Motor neuron (in vitro differentiated cells): ENCODE data around the gene PLCD1. TPM values are rescaled to one million over a fixed set of nuclear protein-coding genes. Genes with fewer than 3 reads are reported as not detected.
"Not testable (repeated sequence)": the region's sequence is repeated elsewhere in the genome, so short reads cannot be mapped to it uniquely, and the experiment has no call there.

Experiments used
- ATAC-seq, 8 experiments: fragments of 200-7000 bp; cut with Tn5 transposase; replicated peaks in 6 of 8; 2 replicates each; pipeline ENCODE4 v1.8.0; 2021; ENCODE audit warnings: mild to moderate bottlenecking in 8 of 8, moderate library complexity in 8 of 8
- H3K27ac ChIP-seq, 2 donors: fragments of 250-450 bp; sonication (Bioruptor Pico); 2 replicates each; pipeline ENCODE4 v1.9.0; 2021; ENCODE audit warnings: antibody characterized with exemption in 2 of 2, mild to moderate bottlenecking in 2 of 2, moderate library complexity in 1 of 2
- H3K4me1 ChIP-seq, 2 donors: fragments of 250-450 bp; sonication (Bioruptor Pico); replicated peaks in 1 of 2; 2 replicates each; pipeline ENCODE4 v1.6.1; 2021; ENCODE audit warnings: antibody characterized with exemption in 2 of 2, mild to moderate bottlenecking in 2 of 2, moderate library complexity in 1 of 2
- H3K4me3 ChIP-seq, 5 donors: fragments of 250-450 bp; sonication (Bioruptor Pico); 2 replicates each; pipeline ENCODE4 v1.9.0; 2021; ENCODE audit warnings: antibody characterized with exemption in 5 of 5, mild to moderate bottlenecking in 5 of 5, moderate library complexity in 4 of 5
- WGBS, 10 experiments: fragments of 450-650 bp; shearing (Covaris generic); methylation state at CpG; one replicate each; pipeline ENCODE4 v1.0.0; 2022; 5-methylcytosine and 5-hydroxymethylcytosine counted together
- in situ Hi-C, 9 experiments: fragments of 400-800 bp; cut with MboI; loops; one replicate each; pipeline ENCODE4 v1.15.0; 2021; ENCODE audit warnings: low sequenced_read_pairs in 9 of 9, low pct_unique_long_range_greater_than_20kb in 2 of 9; ENCODE audit not compliant: unreplicated experiment in 9 of 9
- total RNA-seq, 8 experiments: library from RNA; unstranded; fragments of 300-600 nt; gene quantifications; 2 replicates each; pipeline versions ENCODE4 v1.2.3 to v1.2.4, GENCODE V29; 2022

PLCD1 gene
- total RNA-seq, 8 experiments from 2014 or later: 8.8 to 61.8 (median 31.0) TPM

DNA sequence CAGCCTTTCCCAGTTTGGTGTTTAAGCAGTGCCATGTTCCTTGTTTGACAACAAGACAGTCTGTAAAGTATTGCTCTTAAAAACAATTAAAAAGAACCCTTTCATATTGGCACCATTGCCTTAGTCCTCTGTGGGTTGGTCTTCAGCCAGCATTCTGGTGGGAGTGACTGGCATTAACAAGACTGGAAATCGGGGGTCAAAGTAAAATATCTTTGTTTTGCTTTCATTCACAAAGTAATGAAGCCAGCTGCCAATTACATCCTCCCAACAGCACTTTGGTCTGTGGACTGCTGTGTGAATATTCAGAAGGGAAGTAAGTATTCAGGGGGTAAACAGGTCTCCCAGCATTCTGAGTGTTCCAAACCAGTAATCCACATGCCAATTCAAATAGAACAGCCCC is 47.1 kb downstream of the PLCD1 start:
- H3K27ac ChIP-seq: no peak overlapping the region
- no peaks in the 10 kb centered on the region for H3K4me1 ChIP-seq
- 30 to 89% (median 75%) methylated on average over 1 of the region's 1 CpG; no CpG with 5 or more reads in 7 of the 10 experiments for WGBS, 10 experiments
- H3K4me3 ChIP-seq: no peak overlapping the region
- ATAC-seq: no peak
- in situ Hi-C loops: no loop called here

DNA sequence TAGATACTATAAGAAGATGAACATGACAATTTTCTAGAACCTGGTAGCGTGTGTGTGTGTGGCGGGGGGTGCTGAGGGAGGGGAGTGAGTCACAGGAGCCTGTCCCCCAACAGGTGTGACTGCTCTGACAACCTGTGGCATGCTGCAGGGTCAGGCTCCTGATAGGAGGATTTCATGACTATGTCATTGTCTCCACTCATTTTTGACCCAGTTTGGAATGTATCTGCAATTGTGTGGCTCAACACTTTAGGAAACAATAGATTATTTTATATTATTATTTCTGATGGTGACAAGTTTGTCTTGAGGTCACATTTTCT is 48.1 kb downstream of the PLCD1 start:
- 94 to 100% (median 100%) methylated on average over 2 of the region's 2 CpGs; no CpG with 5 or more reads in 7 of the 10 experiments for WGBS, 10 experiments
- H3K27ac ChIP-seq: no peak overlapping the region

DNA sequence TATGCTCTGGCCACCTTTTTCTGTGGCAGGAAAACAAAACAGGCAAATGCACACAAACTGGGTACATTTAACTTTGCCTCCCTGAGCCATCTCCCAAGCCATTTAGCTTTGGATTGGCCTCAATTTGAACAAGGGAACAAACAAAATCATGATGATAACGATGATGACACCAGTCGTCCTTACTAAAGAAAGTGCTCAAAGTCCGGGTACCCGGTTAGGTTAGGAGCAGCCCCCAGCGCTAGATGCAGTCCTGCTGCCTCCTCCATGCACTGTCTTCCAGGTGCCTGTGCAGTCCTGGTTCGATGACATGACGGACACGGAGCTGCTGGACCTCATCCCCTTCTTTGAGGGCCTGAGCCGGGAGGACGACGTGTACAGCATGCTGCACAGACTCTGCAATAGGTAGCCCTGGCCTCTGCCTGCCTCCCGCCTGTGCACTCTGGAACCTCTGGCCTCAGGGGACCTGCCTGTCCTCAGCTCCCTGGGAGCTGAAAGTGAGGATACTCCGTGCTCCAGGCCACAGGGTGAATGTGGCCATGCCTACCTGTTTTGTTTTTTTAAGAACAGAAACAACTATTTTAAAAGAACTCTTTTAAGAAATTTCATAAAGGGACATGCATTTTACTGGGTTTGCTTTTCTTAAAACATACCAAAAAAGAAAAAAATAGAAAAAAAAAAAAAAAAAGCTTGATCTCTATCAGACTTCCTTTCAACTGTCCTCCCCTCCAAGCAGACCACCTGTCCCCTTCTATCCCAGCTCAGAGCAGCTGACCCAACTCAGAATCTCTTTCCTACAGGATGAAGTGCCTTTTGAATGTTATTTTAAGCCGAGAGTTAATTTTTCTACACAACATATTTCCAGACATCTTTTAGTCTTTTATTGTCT is 48.7 kb downstream of the PLCD1 start:
- no peak for ATAC-seq
- Histone ChIP-seq H3K27ac (no peak overlapping the region), H3K4me3 (no peak overlapping the region), H3K4me1 (no peaks in the 10 kb centered on the region)
- WGBS, 10 experiments: 79 to 100% (median 89%) methylated on average over 2 to 7 of the region's 14 CpGs; no CpG with 5 or more reads in 2 of the 10 experiments
- in situ Hi-C loops: no loop called here

More for the DNA sequence above, 48.1 kb downstream of the PLCD1 start:
- Histone ChIP-seq H3K4me1 (no peaks in the 10 kb centered on the region), H3K4me3 (no peak overlapping the region)
- ATAC-seq: no peak
- in situ Hi-C loops: no loop called here

DNA sequence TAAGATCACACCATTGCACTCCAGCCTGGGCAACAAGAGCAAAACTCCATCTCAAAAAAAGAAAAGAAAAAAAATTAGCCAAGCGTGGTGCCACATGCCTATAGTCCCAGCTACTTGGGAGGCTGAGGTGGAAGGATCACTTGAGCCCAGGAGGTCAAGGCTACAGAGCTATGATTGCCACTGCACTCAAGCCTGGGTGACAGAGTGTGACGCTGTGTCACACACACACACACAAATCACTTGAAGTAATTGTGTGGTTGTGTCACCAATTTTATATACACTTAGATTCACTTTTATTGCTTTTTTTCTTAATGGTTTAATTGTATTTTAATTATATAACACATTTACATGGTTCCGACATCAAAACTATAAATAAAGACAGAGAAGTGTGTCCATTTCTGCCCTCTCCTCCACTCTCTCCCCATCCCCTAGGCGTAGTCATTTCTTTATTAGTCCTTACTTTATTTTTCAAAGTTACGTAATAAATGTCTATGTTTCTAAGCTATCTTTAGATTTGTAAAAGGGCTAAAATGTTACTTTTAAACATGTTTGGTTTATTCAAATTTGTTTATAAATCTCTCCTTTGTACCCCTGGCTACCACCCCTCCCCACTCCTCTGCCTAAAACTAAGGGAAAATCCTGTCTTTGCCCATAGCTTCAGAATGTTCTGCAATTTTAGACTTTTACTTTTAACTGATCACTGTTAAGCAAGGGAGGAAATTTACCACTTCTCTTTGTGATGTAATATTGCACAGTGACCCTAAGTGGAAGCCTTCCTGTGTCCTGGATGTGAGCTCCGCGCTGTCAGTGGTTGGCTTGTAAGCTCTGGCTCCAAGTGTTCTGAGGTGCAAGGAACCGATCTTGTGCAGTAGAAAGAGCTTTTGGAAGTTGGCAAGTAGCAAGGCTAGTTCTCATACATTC is 49.6 kb downstream of the PLCD1 start:
- ATAC-seq: no peak
- in situ Hi-C loops: loop anchor here in 2 of 9 experiments (10.0 kb wide), 1 partner anchor 125 kb away; no protein-coding TSS in a partner anchor
- Histone ChIP-seq H3K4me3 (no peak overlapping the region), H3K4me1 (no peaks in the 10 kb centered on the region), H3K27ac (no peak overlapping the region)
- 84 to 100% (median 96%) methylated on average over 2 to 7 of the region's 8 CpGs for whole genome bisulfite sequencing, 10 experiments

DNA sequence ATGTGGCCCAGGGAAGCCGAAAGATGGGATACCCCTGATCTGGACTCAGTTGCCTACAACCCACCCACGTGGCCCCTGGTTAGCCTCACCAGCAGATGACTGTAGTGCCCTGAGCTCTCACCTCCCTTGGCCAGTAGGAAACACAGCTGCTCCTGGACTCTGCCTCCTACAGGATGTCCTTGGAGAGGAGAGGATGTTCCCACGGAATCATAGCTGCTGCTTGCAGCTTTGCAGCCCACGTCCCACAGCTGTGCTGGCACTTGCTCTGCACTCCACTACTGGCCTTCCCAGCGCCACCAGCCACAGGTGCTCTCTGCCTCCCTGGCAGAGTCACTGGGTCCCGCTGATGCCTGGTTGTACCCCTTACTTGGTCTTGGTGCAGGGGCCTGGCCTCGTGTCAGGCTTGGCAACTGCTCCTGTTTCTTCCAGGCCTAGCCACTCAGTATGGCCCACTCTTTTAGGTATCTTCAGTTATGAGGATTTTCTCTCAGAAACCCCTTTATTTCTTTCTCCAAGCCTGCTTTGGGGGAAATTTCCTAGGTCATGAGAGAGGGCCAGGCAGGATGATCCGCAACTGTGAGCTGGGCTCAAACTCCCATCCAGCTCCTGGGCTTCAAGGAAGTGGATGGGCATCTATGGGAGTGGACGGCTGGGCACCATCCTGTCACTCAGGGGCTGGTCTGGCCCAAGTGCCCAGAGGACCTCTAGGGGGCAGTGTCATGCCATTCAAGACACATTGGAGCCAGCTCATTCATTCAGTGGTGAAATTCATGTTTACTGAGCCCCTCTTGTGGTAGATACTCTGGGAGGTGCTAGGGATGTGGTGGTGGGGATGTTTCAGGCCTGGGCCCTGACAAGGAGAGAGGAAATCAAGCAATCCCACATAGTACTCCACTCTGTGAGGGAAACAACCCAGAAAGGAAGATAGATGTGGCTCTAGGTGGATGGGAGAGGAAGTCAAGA is 55.0 kb downstream of the PLCD1 start:
- ATAC-seq: peak; percentile 62 to 96 (median 86)
- in situ Hi-C loops: loop anchor here in 2 of 9 experiments (10.0 kb wide), 1 partner anchor 120 kb away; no protein-coding TSS in a partner anchor
- Histone ChIP-seq H3K4me3 (no peak overlapping the region), H3K4me1 (no peaks in the 10 kb centered on the region), H3K27ac (no peak overlapping the region)
- 80 to 100% (median 92%) methylated on average over 1 to 7 of the region's 9 CpGs; no CpG with 5 or more reads in 4 of the 10 experiments for WGBS, 10 experiments

DNA sequence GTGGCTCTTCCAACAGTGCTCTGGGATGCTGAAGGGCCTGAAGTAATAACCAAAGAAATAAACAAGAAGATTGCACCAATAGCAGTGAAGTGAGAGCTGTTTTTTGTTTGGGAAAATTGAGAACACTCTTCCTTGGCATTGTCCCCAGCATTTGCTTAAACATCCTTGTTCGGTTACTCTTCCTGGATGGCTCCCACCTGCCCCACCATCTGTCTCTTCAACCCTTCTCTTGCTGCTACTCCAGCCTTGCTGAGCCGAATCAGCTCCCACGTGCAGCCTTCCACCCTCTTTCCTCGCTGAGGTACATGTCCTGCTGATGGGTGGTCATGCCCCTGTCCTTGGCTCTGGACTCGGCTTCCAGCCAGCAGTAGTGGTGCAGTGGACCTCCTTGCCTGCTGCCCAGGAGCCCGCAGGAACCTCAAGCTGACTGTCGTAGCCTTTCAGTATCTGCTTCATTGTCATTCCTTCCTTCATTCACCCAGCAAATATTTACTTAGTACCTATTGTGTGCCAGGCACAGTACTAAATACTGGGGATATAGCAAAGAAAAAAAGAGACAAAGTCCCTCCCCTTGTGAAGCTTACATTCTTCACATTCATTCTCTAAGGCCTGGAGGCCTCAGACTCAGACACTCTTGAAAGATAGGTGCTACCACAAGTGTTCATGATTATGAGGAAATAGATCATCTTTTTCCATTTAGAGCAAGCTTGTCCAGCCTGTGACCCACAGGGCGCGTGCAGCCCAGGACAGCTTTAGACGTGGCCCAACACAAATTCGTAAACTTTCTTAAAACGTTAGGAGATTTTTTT is 56.0 kb downstream of the PLCD1 start:
- H3K4me3 ChIP-seq: no peak overlapping the region
- ATAC-seq: no peak
- 79 to 100% (median 91%) methylated on average over 2 to 9 of the region's 12 CpGs; no CpG with 5 or more reads in 2 of the 10 experiments for WGBS, 10 experiments
- peaks cover 0 to 5% of the 10 kb centered on the region in 2 donors for H3K4me1 ChIP-seq
- no peak overlapping the region for H3K27ac ChIP-seq
- in situ Hi-C loops: loop anchor here in 2 of 9 experiments (10.0 kb wide), 1 partner anchor 119 kb away; no protein-coding TSS in a partner anchor

DNA sequence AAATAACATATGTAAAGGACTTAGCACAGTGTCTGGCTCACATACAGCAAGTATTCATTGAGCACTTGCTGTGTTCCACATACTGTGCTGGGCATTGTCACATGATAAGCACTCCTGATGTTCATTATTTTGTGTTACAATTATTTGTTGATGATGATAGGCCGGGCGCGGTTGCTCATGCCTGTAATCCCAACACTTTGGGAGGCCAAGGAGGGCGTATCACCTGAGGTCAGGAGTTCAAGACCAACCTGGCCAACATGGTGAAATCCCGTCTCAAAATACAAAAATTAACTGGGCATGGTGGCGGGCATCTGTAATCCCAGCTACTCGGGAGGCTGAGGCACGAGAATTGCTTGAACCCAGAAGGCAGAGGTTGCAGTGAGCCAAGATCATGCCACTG is 57.4 kb downstream of the PLCD1 start:
- not testable (repeated sequence) for H3K4me3 ChIP-seq, H3K27ac ChIP-seq, H3K4me1 ChIP-seq, ATAC-seq
- 80 to 100% (median 93%) methylated on average over 1 to 5 of the region's 8 CpGs; no CpG with 5 or more reads in 3 of the 10 experiments for WGBS, 10 experiments
- in situ Hi-C loops: loop anchor here in 2 of 9 experiments (10.0 kb wide), 1 partner anchor 117 kb away; no protein-coding TSS in a partner anchor

DNA sequence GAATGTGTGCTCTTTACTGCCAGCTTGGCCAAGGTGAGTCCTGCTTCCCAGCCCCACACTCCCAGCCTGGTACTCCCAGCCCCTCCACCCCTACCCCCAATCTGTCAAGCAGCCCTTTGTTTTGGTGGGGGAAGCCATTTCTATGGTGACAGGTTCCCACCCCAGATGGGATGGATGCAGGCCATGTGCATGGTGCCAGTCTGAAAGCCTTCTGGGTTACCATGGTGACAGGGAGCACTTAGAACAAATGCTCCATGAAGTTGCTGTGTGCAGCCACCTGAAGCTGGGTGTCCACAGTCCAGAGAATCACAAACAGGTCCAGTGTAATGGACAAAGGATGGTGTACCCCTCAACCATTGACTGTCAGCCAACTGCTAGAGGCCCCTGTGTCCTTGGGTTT is 58.0 kb downstream of the PLCD1 start:
- Histone ChIP-seq H3K4me3 (no peak overlapping the region), H3K4me1 (peaks cover 0 to 5% of the 10 kb centered on the region in 2 donors), H3K27ac (no peak overlapping the region)
- peak in 1 of 8 experiments; percentile 30 for ATAC-seq
- in situ Hi-C loops: loop anchor here in 2 of 9 experiments (10.0 kb wide), 1 partner anchor 117 kb away; no protein-coding TSS in a partner anchor

DNA sequence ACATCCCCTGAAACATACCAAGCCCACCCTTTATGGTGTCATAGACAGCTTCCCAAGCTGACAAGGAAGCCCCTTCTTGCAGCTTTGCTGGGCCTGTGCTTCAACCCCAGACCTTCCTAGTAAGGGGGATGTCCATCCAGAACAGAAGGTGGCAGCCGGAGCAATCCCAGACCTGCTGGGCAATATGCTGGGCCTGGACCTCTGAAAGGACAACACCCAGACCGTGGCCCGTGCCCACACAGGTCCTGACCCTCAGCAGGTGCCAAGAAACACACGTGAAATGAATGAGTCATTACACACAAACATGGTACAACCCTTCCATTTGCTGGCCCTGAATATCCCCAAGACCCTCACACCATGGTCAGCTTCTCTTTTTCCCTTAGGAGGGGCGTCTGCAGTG is 58.6 kb downstream of the PLCD1 start:
- 80 to 90% methylated on average over 1 to 2 of the region's 5 CpGs; no CpG with 5 or more reads in 8 of the 10 experiments for WGBS, 10 experiments
- H3K4me1 ChIP-seq: peaks cover 0 to 5% of the 10 kb centered on the region in 2 donors
- no peak for ATAC-seq
- H3K27ac ChIP-seq: no peak overlapping the region
- in situ Hi-C loops: loop anchor here in 2 of 9 experiments (10.0 kb wide), 1 partner anchor 116 kb away; no protein-coding TSS in a partner anchor
- H3K4me3 ChIP-seq: no peak overlapping the region

DNA sequence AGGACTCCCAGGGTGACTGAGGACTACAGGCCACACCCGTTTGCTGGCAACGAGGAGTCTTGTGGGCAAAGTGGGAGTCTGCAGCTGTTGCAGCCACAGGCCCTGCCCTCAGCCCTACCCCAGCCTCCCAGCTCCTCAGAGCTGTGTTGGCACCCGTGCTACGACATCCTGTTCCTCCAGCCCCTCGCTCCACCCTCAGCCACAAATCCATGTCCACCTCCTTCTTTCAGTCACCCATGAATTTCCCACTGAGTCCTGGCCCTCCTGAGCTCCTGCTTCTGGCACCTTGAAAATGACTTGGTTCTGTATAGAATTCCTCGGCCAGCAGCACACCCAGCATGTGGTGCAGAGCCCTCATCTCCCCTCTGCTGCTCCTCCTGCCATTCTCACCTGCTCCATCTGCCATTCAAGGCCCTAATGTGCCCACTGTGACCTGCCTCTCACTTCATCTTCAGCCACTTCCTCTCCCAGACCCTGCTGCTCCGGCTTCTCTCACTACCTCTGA is 59.8 kb downstream of the PLCD1 start:
- WGBS, 10 experiments: 90 to 100% (median 97%) methylated on average over 1 to 4 of the region's 7 CpGs; no CpG with 5 or more reads in 6 of the 10 experiments
- Histone ChIP-seq H3K4me1 (peaks cover 0 to 5% of the 10 kb centered on the region in 2 donors), H3K27ac (peak overlapping the region in 1 of 2 donors; percentile 64), H3K4me3 (no peak overlapping the region)
- ATAC-seq: peak in 4 of 8 experiments; percentile 9 to 36 (median 25)
- in situ Hi-C loops: loop anchor here in 3 of 9 experiments (10.0 kb wide), 1 partner anchor 115 kb away; no protein-coding TSS in a partner anchor
